Measurements from ENCODE around the gene CCR3.

The CCR3 gene

DNA sequence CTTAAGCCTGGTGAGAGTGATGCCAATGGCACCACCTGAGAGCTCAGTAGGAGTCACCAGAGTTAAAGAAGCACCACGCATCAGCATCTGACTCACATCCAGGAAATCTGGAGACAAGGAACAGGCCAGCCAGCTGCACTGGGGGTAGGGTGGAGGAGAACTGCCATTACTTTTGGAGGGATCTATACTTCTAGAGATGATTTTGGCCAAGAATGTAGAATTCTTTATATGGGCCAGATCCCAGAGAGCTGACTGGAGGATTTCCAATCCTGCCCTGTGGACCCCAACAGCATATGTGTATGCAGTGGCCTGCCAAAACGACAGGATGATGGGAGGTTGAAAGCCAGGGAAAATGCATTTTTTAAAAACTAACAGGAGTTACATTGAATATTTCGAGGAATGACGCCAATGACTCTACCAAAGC is 29.8 kb downstream of the CCR3 start:
- DNase-seq (ENCODE audit: low spot score): no peak

DNA sequence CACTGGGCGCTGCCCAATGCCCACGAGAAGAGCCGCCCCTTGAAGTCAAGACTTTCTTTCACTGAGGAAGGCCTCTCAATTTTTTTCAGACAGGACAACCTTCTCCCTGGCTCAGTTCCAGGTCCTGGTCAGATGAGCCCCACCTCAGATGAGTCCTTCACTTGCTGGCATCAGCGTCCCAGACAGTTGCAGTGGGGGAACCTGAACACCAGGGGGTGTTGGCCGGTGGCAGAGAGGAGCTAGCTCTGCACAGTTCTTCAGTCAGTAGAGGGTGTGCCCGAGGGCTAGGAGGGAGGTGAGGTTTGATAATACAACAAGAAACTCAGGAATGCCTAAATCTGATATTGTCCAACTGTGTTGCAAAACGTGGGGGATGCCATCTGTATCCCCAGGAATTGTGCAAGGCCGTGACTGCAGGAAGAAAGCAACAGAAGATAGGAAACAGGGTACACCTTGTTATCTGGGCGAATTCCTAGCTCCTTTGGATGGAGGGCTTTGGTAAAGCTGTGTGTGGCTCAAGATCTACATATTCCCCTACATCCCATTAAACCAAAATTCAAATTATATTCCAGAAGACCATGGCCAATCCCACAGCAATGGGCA is 34.3 kb downstream of the CCR3 start:
- no peak for DNase-seq (ENCODE audit: low spot score)

GRCh38 chr3:46277476-46277875 is 35.2 kb downstream of the CCR3 start:
- no peak for DNase-seq (ENCODE audit: low spot score)

GRCh38 chr3:46278816-46279672 is 36.8 kb downstream of the CCR3 start:
- no peak for DNase-seq (ENCODE audit: low spot score)

GRCh38 chr3:46280105-46280797 is 38.0 kb downstream of the CCR3 start:
- DNase-seq (ENCODE audit: low spot score): no peak

DNA sequence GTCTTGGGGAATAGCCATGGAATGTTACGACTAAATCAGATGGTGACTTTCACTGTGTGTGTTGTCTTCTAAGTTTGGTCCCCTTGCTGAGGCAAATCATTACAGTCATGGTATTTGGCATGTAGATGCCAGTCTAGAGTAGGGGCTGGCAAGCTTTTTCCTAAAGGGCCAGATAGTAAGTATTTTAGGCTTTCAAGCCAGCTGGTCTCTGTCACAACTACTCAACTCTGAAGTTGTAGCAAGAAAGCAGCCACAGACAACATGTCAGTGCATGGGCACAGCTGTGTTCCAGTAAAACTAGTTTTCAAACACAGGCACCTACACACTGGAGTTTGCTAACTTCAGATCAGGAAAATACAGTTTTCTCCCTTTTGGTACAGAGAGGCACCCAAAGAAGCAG is 39.3 kb downstream of the CCR3 start:
- DNase-seq (ENCODE audit: low spot score): no peak

- no peak for DNase-seq (ENCODE audit: low spot score)
Measured at GRCh38 chr3:46282041-46282440, 39.8 kb downstream of the CCR3 start.

GRCh38 chr3:46282696-46283095 is 40.4 kb downstream of the CCR3 start:
- DNase-seq (ENCODE audit: low spot score): no peak

GRCh38 chr3:46283881-46284450 is 41.7 kb downstream of the CCR3 start:
- no peak for DNase-seq (ENCODE audit: low spot score)

DNA sequence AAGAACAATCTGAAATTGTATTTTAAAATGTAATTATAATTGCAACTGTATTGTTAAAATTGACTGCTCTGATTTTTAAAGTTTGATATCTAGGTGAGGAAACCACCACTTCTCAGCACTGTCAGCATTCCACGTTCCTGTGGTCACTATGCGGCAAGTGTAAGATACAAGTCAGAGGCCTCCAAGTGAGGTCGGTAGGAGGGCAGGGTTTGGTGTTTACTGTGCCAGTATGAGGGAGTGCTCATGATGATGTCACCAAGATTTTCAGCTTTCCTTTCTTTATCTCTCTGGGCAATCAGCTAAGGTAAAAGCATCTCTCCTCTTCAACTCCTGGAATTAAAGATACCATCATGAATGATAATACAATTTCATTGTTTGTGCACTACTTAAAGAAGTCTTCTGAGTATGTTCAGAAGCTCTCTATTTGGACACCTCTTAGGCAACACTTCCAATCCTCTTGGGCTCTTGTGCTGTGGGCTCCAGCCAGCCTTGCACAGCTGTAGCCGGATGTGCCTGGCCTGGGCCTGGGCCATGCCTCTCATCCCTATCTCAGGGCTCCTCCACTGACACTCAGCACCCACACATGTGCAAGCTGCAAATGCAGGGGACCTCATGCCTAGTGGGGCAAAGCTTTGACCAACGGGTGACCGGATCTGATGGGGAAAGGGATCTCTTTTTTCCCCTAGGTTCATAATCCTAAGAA is 42.9 kb downstream of the CCR3 start:
- no peak for DNase-seq (ENCODE audit: low spot score)

DNA sequence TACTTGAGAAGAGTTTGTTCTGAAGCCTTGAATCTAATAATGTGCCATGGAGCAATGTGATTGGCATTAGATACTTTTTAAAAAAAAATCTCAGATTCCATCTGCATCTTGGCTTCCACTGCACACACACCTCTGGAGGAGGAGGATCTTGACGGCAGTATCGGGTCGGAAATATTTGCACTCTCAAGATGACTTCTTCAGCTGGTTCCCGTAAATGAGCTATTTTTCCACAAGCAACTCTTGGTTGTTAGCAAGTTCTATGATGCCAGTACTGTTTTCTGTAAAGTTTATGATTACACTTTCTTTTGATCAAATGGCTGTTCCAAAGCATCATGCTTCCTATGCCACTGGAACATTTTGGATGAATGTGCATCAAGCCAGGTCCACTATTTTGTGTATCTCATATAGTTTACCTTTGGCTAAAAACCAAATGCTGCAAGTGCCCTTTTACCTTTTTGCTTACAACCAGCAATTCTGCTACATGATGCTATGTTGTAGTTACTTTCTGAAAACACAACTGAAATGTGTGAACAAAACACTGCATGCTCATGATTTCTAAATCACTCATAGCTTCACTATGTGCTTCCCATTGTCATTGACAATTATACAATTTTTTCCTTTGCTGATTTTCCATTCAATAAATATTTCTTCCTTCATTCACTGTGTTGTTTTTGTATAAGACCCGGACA is 43.8 kb downstream of the CCR3 start:
- DNase-seq (ENCODE audit: low spot score): no peak

- no peak for DNase-seq (ENCODE audit: low spot score)
Measured at GRCh38 chr3:46286947-46287565, 44.8 kb downstream of the CCR3 start.

- no peak for DNase-seq (ENCODE audit: low spot score)
Measured at GRCh38 chr3:46289551-46289950, 47.3 kb downstream of the CCR3 start.

GRCh38 chr3:46289966-46290365 is 47.7 kb downstream of the CCR3 start:
- DNase-seq (ENCODE audit: low spot score): no peak

- no peak for DNase-seq (ENCODE audit: low spot score)
Measured at GRCh38 chr3:46291046-46291445, 48.8 kb downstream of the CCR3 start.

- DNase-seq (ENCODE audit: low spot score): no peak
Measured at GRCh38 chr3:46293035-46293724, 50.9 kb downstream of the CCR3 start.

DNA sequence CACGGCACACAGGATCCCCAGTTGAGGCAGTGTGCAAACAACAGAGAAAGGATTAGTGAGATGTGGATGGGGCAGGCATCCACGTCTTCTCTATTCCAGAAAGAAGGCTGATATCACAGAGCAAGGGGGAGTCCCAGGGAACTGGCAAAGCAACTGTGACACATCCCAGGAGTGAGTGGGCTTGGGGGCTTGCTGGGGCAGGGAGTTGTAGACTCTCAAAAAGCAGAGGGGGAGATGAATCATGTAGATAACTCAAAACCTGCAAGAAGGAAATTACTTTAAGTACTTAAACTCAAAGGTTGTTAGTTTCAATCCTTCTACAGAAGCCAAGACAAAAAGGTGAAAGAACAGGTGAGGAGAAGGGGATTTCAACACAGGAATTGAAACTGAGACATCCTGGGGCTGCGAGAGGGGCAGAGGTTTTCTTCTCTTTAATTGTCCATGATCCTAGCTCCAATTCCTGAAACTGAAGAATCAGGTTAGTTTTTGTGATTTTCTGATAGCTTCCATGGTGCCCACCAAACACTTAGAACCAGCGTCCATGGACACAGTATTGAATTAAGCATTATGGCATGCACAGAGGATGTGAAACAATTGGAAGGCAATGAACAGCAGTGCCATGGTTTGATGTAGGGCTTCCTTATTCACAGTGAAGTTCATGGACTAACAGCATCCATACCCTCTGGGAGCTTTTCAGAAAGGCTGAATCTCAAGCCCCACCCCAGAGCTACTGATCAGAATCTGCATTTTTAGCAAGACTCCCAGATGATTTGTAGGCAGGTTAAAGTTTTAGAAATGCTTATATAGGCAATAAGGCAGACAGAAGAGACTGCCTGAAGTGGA is 52.0 kb downstream of the CCR3 start:
- no peak for DNase-seq (ENCODE audit: low spot score)

GRCh38 chr3:46296826-46297225 is 54.6 kb downstream of the CCR3 start:
- DNase-seq (ENCODE audit: low spot score): no peak

GRCh38 chr3:46297658-46298423 is 55.6 kb downstream of the CCR3 start:
- DNase-seq (ENCODE audit: low spot score): no peak
